ENCODE data around the gene RUBCN. TPM values are rescaled to one million over a fixed set of nuclear protein-coding genes. Genes with fewer than 3 reads are reported as not detected.
"Not testable (repeated sequence)": the region's sequence is repeated elsewhere in the genome, so short reads cannot be mapped to it uniquely, and the experiment has no call there.

RUBCN gene
- total RNA-seq, 1 donor from 2014 or later = 46.1 TPM

GRCh38 chr3:197646294-197646693 is 90.4 kb downstream of the RUBCN start:
- not testable (repeated sequence) for H3K36me3 Mint-ChIP-seq (ENCODE audit: unreplicated experiment); H3K4me3 Mint-ChIP-seq (ENCODE audit: unreplicated experiment); H3K9me3 Mint-ChIP-seq (ENCODE audit: unreplicated experiment); H3K27me3 Mint-ChIP-seq (ENCODE audit: unreplicated experiment); H3K4me1 Mint-ChIP-seq (ENCODE audit: low read depth, unreplicated experiment); H3K27ac Mint-ChIP-seq (ENCODE audit: unreplicated experiment); DNase-seq

DNA sequence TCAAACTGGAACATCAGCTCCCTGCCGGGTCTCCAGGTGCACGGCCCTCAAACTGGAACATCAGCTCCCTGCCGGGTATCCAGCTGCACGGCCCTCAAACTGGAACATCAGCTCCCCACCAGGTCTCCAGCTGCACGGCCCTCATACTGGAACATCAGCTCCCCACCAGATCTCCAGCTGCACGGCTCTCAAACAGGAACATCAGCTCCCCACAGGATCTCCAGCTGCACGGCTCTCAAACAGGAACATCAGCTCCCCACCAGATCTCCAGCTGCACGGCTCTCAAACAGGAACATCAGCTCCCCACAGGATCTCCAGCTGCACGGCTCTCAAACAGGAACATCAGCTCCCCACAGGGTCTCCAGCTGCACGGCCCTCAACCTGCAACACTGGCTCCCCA is 99.1 kb downstream of the RUBCN start:
- H3K27ac Mint-ChIP-seq (ENCODE audit: unreplicated experiment); DNase-seq; H3K4me1 Mint-ChIP-seq (ENCODE audit: low read depth, unreplicated experiment); H3K9me3 Mint-ChIP-seq (ENCODE audit: unreplicated experiment); H3K4me3 Mint-ChIP-seq (ENCODE audit: unreplicated experiment); H3K27me3 Mint-ChIP-seq (ENCODE audit: unreplicated experiment): not testable (repeated sequence)
- H3K36me3 Mint-ChIP-seq (ENCODE audit: unreplicated experiment) = peaks cover 17% of the 10 kb centered on the region

DNA sequence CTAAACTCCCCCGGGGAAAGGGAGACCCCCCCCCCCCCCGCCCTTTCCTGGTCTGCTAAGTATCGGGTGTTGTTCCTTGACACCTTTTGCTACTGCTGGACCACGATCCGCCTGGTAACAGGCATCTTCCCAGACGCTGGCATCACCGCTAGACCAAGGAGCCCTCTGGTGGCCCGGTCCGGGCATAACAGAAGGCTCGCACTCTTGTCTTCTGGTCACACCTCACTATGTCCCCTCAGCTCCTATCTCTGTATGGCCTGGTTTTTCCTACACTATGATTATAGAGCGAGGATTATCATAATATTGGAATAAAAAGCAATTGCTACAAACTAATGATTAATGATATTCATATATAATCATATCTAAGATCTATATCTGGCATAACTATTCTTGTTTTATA is 104.7 kb downstream of the RUBCN start:
- not testable (repeated sequence) for H3K27ac Mint-ChIP-seq (ENCODE audit: unreplicated experiment); H3K9me3 Mint-ChIP-seq (ENCODE audit: unreplicated experiment); H3K4me3 Mint-ChIP-seq (ENCODE audit: unreplicated experiment); H3K36me3 Mint-ChIP-seq (ENCODE audit: unreplicated experiment); H3K4me1 Mint-ChIP-seq (ENCODE audit: low read depth, unreplicated experiment); DNase-seq; H3K27me3 Mint-ChIP-seq (ENCODE audit: unreplicated experiment)
- peak; percentile 9 for TF ChIP-seq CTCF (IDR thresholded peaks at IDR 0.05; ENCODE audit: partially characterized antibody, unreplicated experiment)

GRCh38 chr3:197630766-197631165 is 105.9 kb downstream of the RUBCN start:
- H3K36me3 Mint-ChIP-seq (ENCODE audit: unreplicated experiment); H3K4me3 Mint-ChIP-seq (ENCODE audit: unreplicated experiment); H3K27me3 Mint-ChIP-seq (ENCODE audit: unreplicated experiment); H3K4me1 Mint-ChIP-seq (ENCODE audit: low read depth, unreplicated experiment); DNase-seq; H3K27ac Mint-ChIP-seq (ENCODE audit: unreplicated experiment); H3K9me3 Mint-ChIP-seq (ENCODE audit: unreplicated experiment): not testable (repeated sequence)

- not testable (repeated sequence) for DNase-seq; H3K4me3 Mint-ChIP-seq (ENCODE audit: unreplicated experiment); H3K27ac Mint-ChIP-seq (ENCODE audit: unreplicated experiment); H3K36me3 Mint-ChIP-seq (ENCODE audit: unreplicated experiment); H3K9me3 Mint-ChIP-seq (ENCODE audit: unreplicated experiment); H3K4me1 Mint-ChIP-seq (ENCODE audit: low read depth, unreplicated experiment); H3K27me3 Mint-ChIP-seq (ENCODE audit: unreplicated experiment)
These were observed 107.4 kb downstream of the RUBCN start for GRCh38 chr3:197629286-197629685.

DNA sequence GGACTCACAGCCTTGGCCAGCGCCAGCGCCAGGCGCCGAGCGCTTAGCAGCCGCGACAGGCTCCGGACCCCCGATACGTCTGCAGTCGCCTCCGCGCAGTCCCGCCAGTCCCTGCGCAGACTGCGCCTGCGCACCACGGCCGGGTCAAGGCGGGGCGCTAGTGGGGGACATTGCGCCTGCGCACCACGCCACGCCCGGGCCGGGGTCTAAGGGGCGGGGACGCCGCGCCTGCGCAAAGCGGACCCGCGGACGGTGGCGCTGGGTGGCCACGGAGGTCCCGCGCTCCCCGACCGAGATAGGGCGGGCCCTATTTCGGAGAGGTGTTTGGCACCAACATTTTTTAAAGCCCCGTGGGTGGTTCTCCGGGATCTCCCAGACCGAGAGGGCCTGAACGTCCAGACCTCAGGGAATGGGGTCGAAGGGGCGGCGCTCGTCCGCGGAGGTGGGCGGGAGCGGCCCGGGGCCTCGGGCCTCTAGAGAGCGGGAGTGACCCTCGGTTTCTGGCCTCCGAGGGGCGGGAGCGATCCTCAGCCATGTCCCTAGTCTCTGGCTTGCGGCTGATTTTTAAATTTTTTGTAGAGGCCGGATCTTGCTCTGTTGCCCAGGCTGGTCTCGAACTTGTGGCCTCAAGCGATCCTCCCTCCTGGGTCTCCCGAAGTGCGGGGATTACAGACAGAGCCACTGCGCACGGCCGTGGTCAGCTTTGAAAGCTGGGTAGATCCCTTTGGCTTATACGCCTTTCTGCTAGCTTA is 108.8 kb downstream of the RUBCN start:
- not testable (repeated sequence) for H3K9me3 Mint-ChIP-seq (ENCODE audit: unreplicated experiment); H3K27me3 Mint-ChIP-seq (ENCODE audit: unreplicated experiment); H3K27ac Mint-ChIP-seq (ENCODE audit: unreplicated experiment); H3K4me1 Mint-ChIP-seq (ENCODE audit: low read depth, unreplicated experiment); H3K36me3 Mint-ChIP-seq (ENCODE audit: unreplicated experiment)
- H3K4me3 Mint-ChIP-seq (ENCODE audit: unreplicated experiment) = peak overlapping the region; percentile 80
- DNase-seq = peak; percentile 96

- not testable (repeated sequence) for DNase-seq; H3K9me3 Mint-ChIP-seq (ENCODE audit: unreplicated experiment); H3K36me3 Mint-ChIP-seq (ENCODE audit: unreplicated experiment); H3K27me3 Mint-ChIP-seq (ENCODE audit: unreplicated experiment); H3K4me1 Mint-ChIP-seq (ENCODE audit: low read depth, unreplicated experiment)
- peak overlapping the region; percentile 92 for H3K4me3 Mint-ChIP-seq (ENCODE audit: unreplicated experiment)
- H3K27ac Mint-ChIP-seq (ENCODE audit: unreplicated experiment) = peak overlapping the region; percentile 78
These were observed 109.4 kb downstream of the RUBCN start for GRCh38 chr3:197627158-197627771.

- Mint-ChIP-seq H3K27ac (ENCODE audit: unreplicated experiment) (peak overlapping the region; percentile 78), H3K4me3 (ENCODE audit: unreplicated experiment) (peak overlapping the region; percentile 92)
- H3K27me3 Mint-ChIP-seq (ENCODE audit: unreplicated experiment); H3K4me1 Mint-ChIP-seq (ENCODE audit: low read depth, unreplicated experiment); H3K9me3 Mint-ChIP-seq (ENCODE audit: unreplicated experiment); DNase-seq; H3K36me3 Mint-ChIP-seq (ENCODE audit: unreplicated experiment): not testable (repeated sequence)
These were observed 110.1 kb downstream of the RUBCN start for GRCh38 chr3:197626404-197627157.

DNA sequence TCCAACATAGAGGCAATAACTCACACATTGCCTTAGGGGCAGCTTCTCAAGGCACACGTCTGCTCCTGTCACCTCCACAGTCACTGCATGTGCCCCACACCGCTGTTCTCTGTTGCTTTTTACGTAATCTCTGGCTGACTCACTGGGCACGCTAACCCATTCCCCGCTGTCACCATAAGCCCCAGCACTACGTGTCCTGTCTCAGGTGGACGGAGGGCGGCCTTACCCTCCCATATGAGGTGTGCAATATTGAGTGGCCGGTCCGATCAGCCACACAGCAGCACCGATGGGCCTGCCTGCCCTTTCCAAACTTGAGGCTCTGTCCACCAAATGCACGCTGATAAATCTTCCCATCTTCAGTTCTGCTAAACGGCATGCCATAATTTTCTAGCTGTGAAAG is 115.2 kb downstream of the RUBCN start:
- not testable (repeated sequence) for H3K4me1 Mint-ChIP-seq (ENCODE audit: low read depth, unreplicated experiment); H3K27ac Mint-ChIP-seq (ENCODE audit: unreplicated experiment); H3K4me3 Mint-ChIP-seq (ENCODE audit: unreplicated experiment); DNase-seq; H3K9me3 Mint-ChIP-seq (ENCODE audit: unreplicated experiment); H3K27me3 Mint-ChIP-seq (ENCODE audit: unreplicated experiment)
- peaks cover 10% of the 10 kb centered on the region for H3K36me3 Mint-ChIP-seq (ENCODE audit: unreplicated experiment)
